AML-193 (cell line): ENCODE measurements around the gene MAML2.
A peak's percentile ranks its signal among the peaks of the same experiment; 100 is the strongest.

Experiments used
- DNase-seq, 2 experiments: peaks; one replicate each; lab custom pipeline; 2025; lab: John Stamatoyannopoulos, UW

MAML2 gene

DNA sequence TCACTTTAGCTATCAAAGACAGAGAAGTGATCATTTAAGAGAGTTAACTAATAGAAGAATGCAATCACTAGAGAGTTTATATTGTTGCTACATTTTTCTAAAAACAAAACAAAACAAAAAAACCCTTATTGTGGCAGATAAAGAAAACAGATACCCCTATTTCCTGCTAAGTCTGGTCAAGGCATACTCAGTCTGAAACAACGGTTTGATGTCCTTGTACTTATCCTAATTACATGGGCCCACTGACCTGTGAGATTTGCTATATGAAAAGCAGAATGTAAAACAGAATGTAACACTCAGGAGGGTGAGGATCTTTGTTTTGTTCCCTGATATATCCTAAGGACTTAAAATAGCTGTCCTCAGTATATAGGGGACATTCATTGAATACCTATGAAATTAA is 24.6 kb downstream of the MAML2 start:
- no peak for DNase-seq

DNA sequence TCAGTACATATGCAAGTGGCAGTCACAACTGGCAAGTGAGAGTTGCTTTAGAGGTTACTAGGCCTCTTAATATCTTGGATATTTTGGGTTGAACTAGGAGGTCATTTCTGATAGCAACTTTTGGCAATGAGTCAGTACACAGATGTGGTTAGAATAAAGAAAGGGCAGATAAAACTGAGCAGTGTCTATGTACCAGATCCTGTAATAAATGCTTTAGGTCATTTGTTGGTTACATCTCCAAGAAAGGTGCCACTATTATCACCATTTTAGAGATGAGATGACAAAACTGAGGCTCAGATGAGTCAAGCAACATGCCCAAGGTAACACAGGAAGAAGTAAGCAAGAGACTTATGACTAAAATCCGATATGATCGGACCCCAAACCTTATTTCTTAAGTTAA is 25.0 kb downstream of the MAML2 start:
- DNase-seq: no peak

DNA sequence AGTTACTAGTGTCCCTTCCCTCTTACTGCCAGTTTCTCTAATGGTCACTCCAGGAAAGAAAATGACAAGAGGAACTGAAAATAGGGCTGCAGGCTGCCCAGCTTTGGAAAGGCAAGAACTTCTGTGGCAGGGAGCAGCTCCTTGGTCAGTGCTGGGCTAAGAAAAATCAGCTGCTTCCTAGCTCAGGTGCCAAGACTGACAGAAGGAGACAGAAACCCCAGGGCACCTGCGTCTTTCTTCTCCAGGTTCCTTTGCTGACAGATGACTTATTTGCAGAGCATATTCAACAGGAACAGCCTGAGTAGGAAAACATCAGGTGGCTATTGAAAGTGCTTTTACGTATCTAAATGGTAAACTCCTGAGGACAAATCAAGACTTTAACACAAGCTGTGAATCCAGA is 25.4 kb downstream of the MAML2 start:
- no peak for DNase-seq

DNA sequence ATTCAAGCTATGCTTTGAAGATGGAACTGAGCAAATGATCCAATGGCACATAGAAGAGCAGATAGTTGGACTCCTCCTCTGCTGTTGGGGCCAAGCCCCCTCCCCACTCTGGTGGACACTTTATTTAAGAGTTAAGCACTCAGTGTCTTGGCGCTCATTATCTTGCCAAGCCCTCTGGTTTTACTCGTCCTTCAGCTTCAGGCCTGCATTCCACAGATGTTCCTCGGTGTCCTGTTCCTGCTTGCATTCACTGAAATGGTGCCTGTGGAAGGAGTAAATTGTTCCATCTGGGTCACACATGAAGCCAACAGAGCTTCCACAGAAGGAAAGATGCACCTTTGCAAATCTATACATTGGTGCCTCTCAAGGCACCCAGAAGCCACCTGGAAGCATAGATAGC is 26.1 kb downstream of the MAML2 start:
- no peak for DNase-seq

DNA sequence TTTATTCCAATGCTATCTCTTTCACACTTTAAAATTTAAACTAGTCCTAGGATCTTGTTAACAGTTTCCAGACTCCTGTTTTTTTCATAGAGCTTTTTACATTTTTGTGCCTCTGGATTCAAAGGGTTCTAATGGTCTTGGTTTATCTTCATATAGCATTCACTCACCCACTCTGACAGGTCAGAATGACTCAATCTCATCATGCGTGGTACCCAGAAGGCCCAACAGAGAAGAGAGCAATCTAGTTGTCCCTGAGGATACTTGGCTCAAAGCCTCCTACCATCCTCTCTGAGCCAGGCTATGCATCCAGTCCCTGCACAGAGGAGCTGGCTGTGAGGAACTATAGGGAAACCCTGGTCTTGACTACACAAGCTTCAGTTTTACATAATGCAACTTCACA is 27.5 kb downstream of the MAML2 start:
- no peak for DNase-seq

DNA sequence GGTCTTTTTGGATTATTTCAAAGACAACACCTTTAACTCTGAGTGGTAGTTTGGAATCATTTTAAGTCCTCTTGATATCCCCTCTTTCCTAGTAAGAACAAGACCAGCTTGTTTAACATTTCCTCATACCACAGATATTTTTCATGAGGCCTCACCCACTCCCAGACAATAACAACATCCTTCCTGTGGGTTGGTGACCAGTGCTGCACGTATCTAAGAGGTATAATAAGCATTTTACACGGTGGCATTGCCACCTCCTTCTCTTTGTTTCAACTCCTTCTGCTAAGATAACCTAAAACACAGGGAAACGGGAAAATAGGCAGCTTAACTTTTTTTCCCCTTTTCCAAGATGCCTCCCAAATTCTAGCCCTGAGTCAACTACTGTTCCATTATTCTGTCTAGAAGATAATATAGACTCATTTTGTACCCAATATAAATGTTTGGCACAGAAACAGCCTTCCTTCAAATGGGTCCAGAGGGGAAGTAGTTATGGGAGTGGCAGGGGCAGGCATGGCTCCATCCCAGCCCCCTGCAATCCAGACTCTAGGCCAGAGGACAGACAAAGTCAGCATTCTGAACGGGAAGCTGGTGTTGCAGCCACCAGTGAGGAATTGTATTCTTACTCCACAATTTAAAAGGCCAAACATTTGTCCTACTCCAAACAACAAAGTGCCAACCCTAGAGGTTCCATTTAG is 28.5 kb downstream of the MAML2 start:
- DNase-seq: no peak

DNA sequence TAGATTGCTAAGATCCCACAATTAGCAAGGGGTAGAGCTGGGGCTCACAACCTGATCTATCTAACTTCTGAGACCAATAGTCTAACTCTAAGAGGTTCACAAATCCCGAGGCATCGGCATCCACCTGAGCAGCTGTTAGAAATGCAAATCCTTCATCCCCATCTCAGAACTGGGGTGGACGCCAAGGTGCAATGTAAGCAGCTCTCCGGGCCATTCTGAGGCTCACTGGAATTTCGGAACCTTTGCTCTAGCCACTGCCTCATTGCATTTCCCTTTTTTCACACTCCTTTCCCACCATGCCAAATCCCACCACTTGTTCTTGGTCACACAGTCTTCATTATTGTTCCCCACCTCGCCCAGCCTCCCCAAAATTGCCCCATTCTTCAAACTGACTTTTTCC is 29.8 kb downstream of the MAML2 start:
- no peak for DNase-seq

DNA sequence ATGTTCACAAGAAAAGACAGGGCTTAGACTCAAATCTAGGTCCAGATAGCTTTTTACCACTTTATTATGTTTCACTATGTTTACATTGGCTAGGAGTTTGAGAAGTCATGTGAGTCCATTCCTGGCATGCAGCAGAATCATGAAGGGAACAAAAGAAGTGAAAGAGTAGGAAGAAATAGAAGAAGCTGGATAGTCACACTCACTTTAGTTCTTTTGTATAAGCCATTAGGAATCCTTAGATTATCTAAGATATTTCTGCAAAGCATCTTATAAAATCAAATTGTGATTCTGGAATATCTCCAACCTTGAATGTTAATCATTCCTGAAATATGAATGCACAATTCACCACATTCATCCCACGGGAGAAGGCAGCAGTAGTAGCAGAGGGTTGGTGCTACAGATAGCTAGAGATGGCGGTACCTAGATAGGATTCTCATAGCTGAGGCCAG is 31.9 kb downstream of the MAML2 start:
- DNase-seq: no peak

DNA sequence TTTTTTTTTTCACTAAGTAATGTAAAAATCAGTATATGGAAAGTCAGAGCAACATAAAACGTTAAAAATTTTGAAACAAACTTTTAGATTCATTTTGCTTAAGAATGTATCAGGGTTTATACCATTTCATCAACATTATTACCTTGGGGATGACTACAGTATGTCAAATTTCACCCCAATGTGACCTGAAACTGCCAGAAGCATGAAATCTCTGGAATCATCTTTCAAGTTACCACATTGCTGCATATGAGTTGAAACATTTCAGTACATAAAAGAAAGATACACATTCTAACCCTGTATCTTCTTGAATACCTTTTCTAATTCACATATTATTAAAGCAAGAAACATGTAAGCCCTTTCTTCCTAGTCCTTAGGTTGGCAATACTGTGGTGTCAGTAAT is 32.8 kb downstream of the MAML2 start:
- DNase-seq: no peak

DNA sequence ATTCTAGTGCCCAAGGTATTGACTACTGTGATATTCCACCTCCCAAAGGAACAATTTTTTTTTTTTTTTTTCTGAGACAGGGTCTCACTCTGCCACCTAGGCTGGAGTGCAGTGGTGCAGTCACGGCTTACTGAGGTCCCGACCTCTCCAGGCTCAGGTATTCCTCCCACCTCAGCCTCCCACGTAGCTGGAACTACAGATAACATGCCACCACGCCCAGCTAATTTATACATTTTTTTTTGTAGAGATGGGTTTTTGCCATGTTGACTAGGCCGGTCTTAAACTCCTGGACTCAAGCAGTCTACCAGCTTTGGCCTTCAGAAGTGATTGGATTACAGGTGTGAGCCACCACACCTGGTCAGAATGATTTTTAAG is 33.4 kb downstream of the MAML2 start:
- no peak for DNase-seq

DNA sequence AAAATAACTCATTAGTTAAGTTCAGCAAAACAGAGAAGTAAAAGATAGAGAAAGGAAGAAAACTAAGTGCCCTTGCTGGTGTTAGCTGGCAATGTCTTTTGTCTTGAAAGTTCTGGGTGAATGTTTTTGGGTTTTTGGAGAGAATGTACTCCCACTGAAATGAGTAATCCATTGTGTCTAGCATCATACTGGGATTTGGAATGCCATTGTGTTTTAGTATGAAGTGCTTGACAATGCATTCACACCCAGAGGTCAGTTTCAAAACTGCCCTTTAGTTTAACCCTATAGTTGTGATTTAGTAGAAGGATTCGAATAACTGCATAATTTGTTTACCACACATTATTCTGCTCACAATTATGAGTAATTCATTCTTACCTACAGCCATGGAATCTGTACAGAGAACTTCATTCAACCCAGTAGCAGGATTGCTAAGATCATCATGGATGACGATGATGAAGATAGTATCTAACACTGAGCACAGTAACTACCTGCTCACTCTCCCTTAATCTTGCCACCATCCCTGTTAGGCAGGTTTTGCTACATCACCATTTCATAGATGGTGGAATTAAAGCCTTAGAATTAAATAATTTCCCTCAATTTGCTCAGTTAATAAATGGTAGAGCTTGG is 33.9 kb downstream of the MAML2 start:
- no peak for DNase-seq

DNA sequence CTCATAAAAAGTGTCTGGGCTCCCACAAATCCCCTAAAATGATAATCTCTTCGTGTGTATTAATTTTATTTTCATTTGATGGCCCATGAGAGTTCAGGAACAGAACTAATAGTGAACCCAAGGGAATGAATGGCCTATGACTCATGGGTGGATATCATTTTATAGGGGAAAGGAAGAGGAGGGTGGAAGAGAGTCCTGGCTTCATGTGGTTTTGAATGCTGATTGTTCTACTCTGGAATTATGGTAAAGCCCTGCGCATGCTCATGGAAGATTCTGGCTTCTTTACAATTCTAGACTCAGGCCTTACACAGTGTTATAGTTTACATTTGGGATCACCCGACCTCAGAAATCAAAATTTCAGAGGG is 35.2 kb downstream of the MAML2 start:
- no peak for DNase-seq

DNA sequence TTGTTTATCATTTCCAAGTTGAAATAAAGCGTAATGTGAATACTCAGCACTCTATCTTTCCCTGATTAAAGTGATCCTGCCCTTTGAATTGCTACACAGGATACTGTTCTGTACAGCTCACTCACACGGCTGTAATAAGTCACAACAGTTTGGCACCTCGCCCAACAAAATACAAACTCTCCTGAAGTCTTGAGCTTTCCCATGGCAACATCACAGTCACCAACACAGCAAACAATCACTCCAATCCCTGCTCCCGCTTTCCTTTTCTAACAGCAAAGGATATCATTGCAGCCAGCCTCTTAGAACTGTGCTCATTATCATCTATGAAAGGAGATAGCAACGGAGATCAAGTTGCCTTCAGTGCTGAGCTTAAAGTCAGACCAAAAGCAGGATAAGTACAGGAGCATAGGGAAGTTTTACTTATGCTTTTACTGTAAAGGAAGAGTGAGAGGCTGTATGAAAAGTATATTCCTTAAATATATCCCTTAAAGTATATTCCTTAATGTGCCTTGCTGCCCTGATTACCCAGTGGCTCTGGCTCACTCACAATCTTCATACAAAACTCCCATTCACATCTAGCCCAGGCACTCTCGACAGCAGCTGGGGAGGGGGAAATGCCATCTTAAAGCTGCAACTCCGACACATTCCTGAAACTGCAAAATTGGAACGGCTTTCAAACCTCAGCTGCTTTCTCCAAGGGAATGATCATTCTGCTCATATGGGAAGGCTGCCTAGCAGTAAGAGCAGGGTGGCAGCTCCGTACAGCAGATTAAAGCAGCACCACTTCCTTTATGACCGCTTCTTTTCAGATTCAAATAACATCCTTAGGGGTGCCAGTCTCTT is 35.8 kb downstream of the MAML2 start:
- no peak for DNase-seq

DNA sequence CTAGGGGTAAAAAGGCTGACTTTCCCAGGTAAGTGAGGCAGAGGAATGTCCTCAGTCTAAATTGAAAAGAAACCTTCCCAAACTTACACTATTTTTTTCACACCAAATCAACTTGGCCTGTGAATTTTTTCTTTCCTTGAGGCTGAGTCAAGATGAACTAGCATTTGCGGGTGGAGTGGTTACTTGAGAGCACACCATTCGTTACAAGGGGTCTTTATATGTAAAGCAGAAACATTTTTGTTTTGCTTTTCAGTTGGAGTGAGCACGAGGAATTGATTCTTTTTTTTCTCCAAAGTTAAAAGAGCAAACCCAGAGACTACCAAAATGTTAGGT is 36.4 kb downstream of the MAML2 start:
- no peak for DNase-seq

DNA sequence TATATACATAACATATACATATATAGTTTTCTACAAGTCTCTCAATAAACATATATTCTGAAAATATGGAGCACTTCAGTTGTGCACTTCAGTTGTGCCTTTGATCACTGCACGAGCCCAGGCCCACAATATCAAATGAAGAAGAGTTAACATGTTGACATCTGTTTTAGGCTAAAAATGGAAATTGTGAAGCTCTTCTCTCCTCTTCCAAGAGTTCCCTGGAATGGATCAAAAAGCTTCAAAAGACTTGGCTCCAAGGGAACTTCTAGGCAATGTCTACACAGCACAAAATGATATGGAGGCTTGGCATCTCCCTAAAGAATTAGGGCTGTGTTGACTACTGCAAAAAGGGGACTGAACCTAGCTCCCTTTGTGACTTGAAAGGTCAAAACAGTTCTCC is 36.9 kb downstream of the MAML2 start:
- no peak for DNase-seq

DNA sequence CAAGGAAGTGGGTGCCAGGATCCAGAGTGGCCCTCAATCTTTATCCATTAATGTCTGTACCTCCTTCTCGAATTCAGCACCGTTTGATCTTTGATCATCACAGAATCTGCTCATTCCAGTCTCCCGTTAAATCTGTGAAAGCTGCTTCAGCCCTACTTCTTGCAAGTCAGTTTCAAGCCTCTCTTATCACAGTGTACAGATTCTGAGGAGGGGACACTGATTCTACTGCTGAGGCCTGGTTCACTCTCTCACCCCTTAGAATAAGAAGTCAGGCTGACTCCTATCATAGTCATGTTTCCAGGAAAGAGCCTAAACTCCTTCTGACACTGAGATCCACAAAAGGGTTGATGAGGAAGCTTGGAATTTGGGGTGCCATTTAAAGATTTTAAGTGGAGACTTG is 39.0 kb downstream of the MAML2 start:
- DNase-seq: no peak

DNA sequence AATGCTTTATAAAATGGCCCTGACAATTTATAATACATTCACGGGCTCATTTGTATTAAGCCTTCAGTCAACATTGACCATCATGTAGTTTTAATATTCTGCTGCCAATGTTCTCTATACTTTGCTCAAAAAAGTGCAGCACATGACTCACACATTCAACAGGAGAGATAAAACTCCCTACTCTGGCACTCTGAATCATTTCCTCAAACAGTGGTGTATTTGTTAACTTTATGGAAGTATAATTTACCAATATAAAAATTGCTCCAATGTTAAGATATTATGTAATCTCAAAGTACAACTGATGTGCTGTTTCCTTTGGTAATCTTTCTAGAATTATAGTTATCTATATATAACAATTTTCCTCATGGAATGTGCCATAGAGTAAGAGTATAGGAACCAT is 39.9 kb downstream of the MAML2 start:
- peak; percentile 40 to 61 for DNase-seq

DNA sequence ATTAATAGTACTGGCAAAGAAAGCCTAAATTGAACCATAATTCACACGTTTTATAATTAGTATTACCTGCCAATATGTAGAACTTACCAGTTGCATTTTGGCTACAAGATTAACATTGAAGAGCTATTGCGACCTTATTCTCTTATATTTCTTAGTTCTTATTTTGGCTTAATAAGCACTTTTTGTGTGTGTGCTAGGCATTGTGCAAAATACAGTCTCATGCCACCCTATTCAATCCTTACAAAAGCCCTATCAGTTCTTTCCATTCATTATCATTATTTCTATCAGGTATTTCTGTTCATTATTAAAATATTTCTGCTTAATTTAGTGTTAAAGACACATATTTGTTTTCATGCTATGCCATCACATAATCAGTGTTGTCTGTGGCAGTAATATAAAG is 41.2 kb downstream of the MAML2 start:
- no peak for DNase-seq

DNA sequence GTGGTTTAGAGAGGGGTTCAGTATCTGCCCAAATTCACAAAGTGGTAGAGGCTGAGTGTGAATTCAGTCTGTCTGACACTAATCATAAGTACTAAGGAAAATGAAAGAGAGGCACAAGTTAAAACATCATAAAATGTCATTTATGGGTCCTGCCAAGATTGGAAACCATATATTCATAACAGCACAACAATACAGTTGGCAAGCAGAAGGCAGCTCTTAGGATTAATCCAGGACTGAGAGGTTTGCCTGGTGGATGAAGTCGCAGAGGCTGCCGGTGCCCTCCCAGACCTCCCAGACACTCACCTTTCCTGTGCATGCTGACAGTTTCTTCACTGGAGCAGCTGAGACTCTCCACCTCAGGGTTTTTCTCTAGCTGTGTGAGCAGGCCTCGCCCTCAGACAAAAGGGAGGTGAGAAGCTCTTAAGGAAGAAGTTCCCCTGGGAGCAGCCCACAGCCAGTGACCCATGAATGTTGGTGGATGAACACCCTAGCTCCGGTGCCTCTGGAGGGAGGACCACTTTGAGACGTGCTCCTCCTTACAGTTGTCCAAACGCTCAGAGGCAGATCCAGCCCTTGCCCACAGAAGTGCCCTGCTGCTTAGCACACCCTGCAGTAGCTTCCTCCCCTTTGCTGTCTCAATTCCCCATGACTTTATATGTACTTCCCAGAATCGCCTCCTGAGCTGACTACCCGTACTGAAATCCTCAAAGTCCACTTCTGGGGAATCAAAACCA is 43.7 kb downstream of the MAML2 start:
- DNase-seq: no peak

DNA sequence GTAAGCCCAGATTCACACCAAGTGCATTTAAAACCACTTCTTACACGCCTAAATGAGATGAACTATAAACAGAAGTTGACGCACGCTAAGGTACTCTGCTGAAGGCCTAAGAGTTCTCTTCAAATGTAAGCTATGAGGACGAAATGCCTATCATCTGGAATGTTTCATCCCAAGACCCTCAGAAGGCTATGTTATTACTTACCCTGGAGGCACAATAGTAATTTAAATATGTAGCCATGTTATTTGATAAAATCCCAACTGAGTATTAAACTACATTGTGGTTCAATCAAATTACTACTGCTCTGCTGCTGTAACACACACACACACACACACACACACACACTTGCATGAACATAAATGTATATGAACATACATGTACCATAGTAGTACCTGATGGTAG is 47.6 kb downstream of the MAML2 start:
- no peak for DNase-seq

DNA sequence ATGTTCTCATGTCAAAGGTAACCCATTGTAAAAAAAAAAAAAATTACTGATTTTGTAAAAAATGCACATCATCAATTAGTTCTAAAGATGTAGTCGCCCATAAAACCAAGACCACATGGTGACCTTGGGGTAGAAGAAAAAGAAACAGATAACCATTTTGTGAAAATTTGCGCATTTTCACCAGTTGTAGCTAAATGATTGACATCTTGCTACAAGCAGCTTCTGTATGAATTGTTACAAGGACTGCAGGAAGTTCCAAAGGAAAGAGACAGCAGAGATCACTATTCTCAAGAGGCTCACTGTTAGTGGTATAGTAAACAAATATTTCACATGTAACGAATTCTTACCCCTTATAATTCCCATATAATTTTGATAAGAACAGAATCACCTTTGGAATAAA is 48.7 kb downstream of the MAML2 start:
- DNase-seq: no peak

DNA sequence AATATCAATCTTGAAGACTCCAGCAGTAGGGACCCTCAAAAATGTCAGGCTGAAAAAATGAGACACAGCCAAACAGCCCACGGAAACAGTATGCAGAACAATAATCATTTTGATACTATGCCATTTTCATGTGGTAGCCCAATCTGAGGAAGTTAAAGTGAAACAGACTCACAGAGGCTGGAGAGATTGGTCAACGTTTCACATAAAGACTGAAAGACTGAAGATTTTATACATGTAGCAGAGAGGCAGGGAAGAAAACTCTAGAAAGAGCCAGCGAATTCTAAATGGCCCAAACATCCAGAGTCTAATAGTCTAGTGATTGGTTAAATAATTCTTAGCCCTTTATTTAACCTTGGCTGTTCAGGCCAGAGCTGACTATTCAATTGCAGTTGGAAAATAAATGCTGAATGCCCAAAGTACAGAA is 49.4 kb downstream of the MAML2 start:
- peak; percentile 53 to 65 for DNase-seq

DNA sequence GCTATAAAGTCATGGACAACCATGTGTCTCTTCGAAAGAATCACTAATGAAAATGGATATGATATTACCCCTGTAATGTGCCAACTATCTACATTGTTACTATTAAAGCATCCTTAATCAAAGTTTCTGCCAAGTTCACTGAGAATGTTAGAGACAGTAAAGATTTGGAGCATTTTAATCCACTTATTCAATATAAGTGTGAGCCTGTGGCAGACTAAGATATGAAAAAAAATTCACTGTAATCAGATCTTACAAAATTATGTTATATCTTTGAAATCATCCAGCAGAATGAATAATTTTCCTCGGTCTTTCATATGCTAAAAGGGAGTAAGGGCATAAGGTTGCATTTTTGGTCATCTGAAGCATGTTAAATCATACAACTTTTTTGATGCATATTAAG is 49.9 kb downstream of the MAML2 start:
- DNase-seq: no peak
